H1 (cell line): Measurements from ENCODE around the gene KLHL15. TPM values are rescaled to one million over a fixed set of nuclear protein-coding genes. Genes with fewer than 3 reads are reported as not detected.

Experiments used
- CTCF ChIA-PET: fragments of 300-600 bp; sonication (Branson Sonifier 250); formaldehyde crosslinking; loops from one replicate; lab custom pipeline; 2021; ENCODE audit not compliant: partially characterized antibody; lab: Charles Lee
- POLR2A ChIA-PET: fragments of 300-600 bp; sonication (Branson Sonifier 250); formaldehyde crosslinking; loops from one replicate; lab custom pipeline; 2021; ENCODE audit warnings: inconsistent platforms; ENCODE audit not compliant: partially characterized antibody; lab: Charles Lee
- DNase-seq, 2 experiments: peaks; one replicate each; pipeline versions ENCODE4 v3.0.0 to v3.0.0-alpha.2; 2010 to 2022; ENCODE audit warnings: low spot score in 2 of 2, low read depth in 1 of 2, mixed read lengths in 1 of 2
- FAIRE-seq: peaks from 2 replicates; lab custom pipeline; 2011; peaks lifted over from hg19 to GRCh38; lab: Jason Lieb, UNC
- H2AFZ ChIP-seq: 2 replicates; pipeline ENCODE4 v1.8.1; 2012; ENCODE audit warnings: low read length, inconsistent platforms
- H2AK5ac ChIP-seq: 2 replicates; pipeline ENCODE4 v1.6.1; 2013; ENCODE audit warnings: low read depth, low read length
- H2BK120ac ChIP-seq: replicated peaks from 2 replicates; pipeline ENCODE3; 2013; ENCODE audit warnings: low read depth, low read length, inconsistent platforms
- H2BK12ac ChIP-seq: 2 replicates; pipeline ENCODE4 v1.6.1; 2013; ENCODE audit warnings: low read depth, low read length
- H2BK15ac ChIP-seq: 2 replicates; pipeline ENCODE4 v1.6.1; 2013; ENCODE audit warnings: low read length
- H2BK20ac ChIP-seq: 2 replicates; pipeline ENCODE4 v1.6.1; 2013; ENCODE audit warnings: low read length
- H2BK5ac ChIP-seq: 2 replicates; pipeline ENCODE4 v1.6.1; 2013; ENCODE audit warnings: low read depth, low read length
- H3K14ac ChIP-seq: 2 replicates; pipeline ENCODE4 v1.6.1; 2013; ENCODE audit warnings: inconsistent platforms; ENCODE audit not compliant: insufficient read length
- H3K18ac ChIP-seq: 2 replicates; pipeline ENCODE4 v1.6.1; 2013; ENCODE audit warnings: low read length; ENCODE audit errors: extremely low read depth
- H3K23ac ChIP-seq: 2 replicates; pipeline ENCODE4 v1.6.1; 2013; ENCODE audit warnings: inconsistent platforms; ENCODE audit not compliant: insufficient read length
- H3K23me2 ChIP-seq: 2 replicates; pipeline ENCODE4 v1.6.1; 2013; ENCODE audit warnings: low read depth, low read length
- H3K27ac ChIP-seq: 2 replicates; pipeline ENCODE4 v1.6.1; 2011; ENCODE audit warnings: low read depth, low read length, inconsistent platforms
- H3K27me3 ChIP-seq, 4 experiments: replicated peaks in 1 of 4; 1 replicate in 1 of 4; 2 replicates in 3 of 4; pipeline versions ENCODE4 v1.6.1 to v1.8.1; 2011 to 2013; ENCODE audit warnings: low read length in 3 of 4, mild to moderate bottlenecking in 3 of 4, inconsistent platforms in 2 of 4, mixed read lengths in 2 of 4, moderate library complexity in 1 of 4; ENCODE audit not compliant: control insufficient read depth in 3 of 4, insufficient read depth in 3 of 4; ENCODE audit errors: extremely low read depth in 1 of 4
- H3K36me3 ChIP-seq, 4 experiments: 2 replicates each; pipeline versions ENCODE4 v1.6.1 to v1.8.1; 2011 to 2013; ENCODE audit warnings: mild to moderate bottlenecking in 4 of 4, low read length in 3 of 4, moderate library complexity in 2 of 4, control low read depth in 1 of 4, inconsistent platforms in 1 of 4; ENCODE audit not compliant: insufficient read depth in 4 of 4, control insufficient read depth in 2 of 4
- H3K4ac ChIP-seq: replicated peaks from 2 replicates; pipeline ENCODE3; 2013; ENCODE audit warnings: low read length, low read depth, mixed read lengths, inconsistent platforms; ENCODE audit not compliant: insufficient read length
- H3K4me1 ChIP-seq, 4 experiments: replicated peaks in 1 of 4; 1 replicate in 1 of 4; 2 replicates in 3 of 4; pipeline versions ENCODE4 v1.6.1 to v1.8.1; 2011 to 2013; ENCODE audit warnings: low read length in 3 of 4, inconsistent platforms in 2 of 4, mixed read lengths in 1 of 4; ENCODE audit not compliant: insufficient read depth in 4 of 4, control insufficient read depth in 3 of 4
- H3K4me2 ChIP-seq, 2 experiments: 2 replicates each; pipeline versions ENCODE4 v1.6.1 to v1.8.1; 2011 to 2013; ENCODE audit warnings: low read depth in 2 of 2, low read length in 2 of 2, control low read depth in 1 of 2, inconsistent platforms in 1 of 2, mild to moderate bottlenecking in 1 of 2; ENCODE audit not compliant: insufficient read depth in 1 of 2
- H3K4me3 ChIP-seq, 4 experiments: fragments of 200-600, 300-600 bp in 1 of 4; sonication (generic), shearing (Covaris generic), sonication (Bioruptor Twin) in 1 of 4; 2 replicates each; pipeline versions ENCODE4 v1.5.1 to v1.8.1; 2011 to 2016; ENCODE audit warnings: low read length in 4 of 4, low read depth in 3 of 4, control low read depth in 2 of 4, inconsistent platforms in 2 of 4, mild to moderate bottlenecking in 2 of 4, mixed read lengths in 1 of 4, moderate library complexity in 1 of 4; ENCODE audit not compliant: insufficient read depth in 2 of 4; ENCODE audit errors: extremely low read depth in 1 of 4
- H3K56ac ChIP-seq: replicated peaks from 2 replicates; pipeline ENCODE3; 2013; ENCODE audit warnings: low read depth, mild to moderate bottlenecking, mixed read lengths, low read length, inconsistent platforms; ENCODE audit not compliant: insufficient read length
- H3K79me1 ChIP-seq: 2 replicates; pipeline ENCODE4 v1.6.1; 2013; ENCODE audit warnings: low read depth, low read length, control low read depth
- H3K79me2 ChIP-seq, 2 experiments: 2 replicates each; pipeline versions ENCODE4 v1.6.1 to v1.8.1; 2012 to 2013; ENCODE audit warnings: low read length in 2 of 2, mild to moderate bottlenecking in 2 of 2, inconsistent platforms in 1 of 2; ENCODE audit not compliant: insufficient read depth in 2 of 2, control insufficient read depth in 1 of 2
- H3K9ac ChIP-seq, 4 experiments: replicated peaks in 1 of 4; 1 replicate in 1 of 4; 2 replicates in 3 of 4; pipeline versions ENCODE4 v1.6.1 to v1.8.1; 2011 to 2013; ENCODE audit warnings: low read depth in 3 of 4, low read length in 3 of 4, control low read depth in 2 of 4, mild to moderate bottlenecking in 2 of 4, moderate library complexity in 2 of 4, inconsistent platforms in 1 of 4; ENCODE audit errors: extremely low read depth in 1 of 4
- H3K9me3 ChIP-seq, 2 experiments: 2 replicates each; pipeline versions ENCODE4 v1.6.1 to v1.8.1; 2012 to 2013; ENCODE audit warnings: mild to moderate bottlenecking in 2 of 2, moderate library complexity in 2 of 2, control low read depth in 1 of 2, inconsistent platforms in 1 of 2, low read depth in 1 of 2, low read length in 1 of 2, mixed read lengths in 1 of 2; ENCODE audit not compliant: insufficient read depth in 2 of 2
- H4K20me1 ChIP-seq, 2 experiments: replicated peaks in 1 of 2; 2 replicates each; pipeline versions ENCODE3 to v1.8.1; 2011 to 2013; ENCODE audit warnings: inconsistent platforms in 2 of 2, low read length in 2 of 2, mild to moderate bottlenecking in 1 of 2; ENCODE audit not compliant: insufficient read depth in 2 of 2, control insufficient read depth in 1 of 2
- H4K5ac ChIP-seq: 2 replicates; pipeline ENCODE4 v1.6.1; 2013; ENCODE audit warnings: low read length, low read depth, mixed read lengths, inconsistent platforms; ENCODE audit not compliant: insufficient read length
- H4K8ac ChIP-seq: 2 replicates; pipeline ENCODE4 v1.8.0; 2013; ENCODE audit warnings: mild to moderate bottlenecking, moderate library complexity, low read length, inconsistent platforms; ENCODE audit not compliant: insufficient read depth; ENCODE audit errors: extremely low read depth
- H4K91ac ChIP-seq: replicated peaks from 2 replicates; pipeline ENCODE3; 2013; ENCODE audit warnings: low read length, mixed read lengths, inconsistent platforms; ENCODE audit not compliant: insufficient read length
- CTBP2 ChIP-seq: IDR thresholded peaks from 2 replicates; pipeline ENCODE4 v1.7.0; 2011; ENCODE audit warnings: borderline replicate concordance, mild to moderate bottlenecking, moderate library complexity, mixed read lengths, low read length; ENCODE audit not compliant: insufficient read depth, insufficient read length
- KDM5A ChIP-seq: fragments of 200-600 bp; IDR thresholded peaks from 2 replicates; pipeline ENCODE4 v1.7.1; 2012; ENCODE audit warnings: mild to moderate bottlenecking, low read length, inconsistent platforms, mixed read lengths
- NANOG ChIP-seq: IDR thresholded peaks from 2 replicates; pipeline ENCODE4 v1.6.1; 2011; ENCODE audit warnings: low read length, low read depth, mild to moderate bottlenecking, inconsistent platforms; ENCODE audit not compliant: insufficient read depth, poor library complexity, severe bottlenecking
- SRF ChIP-seq: IDR thresholded peaks from 2 replicates; pipeline ENCODE4 v1.6.1; 2011; ENCODE audit warnings: mild to moderate bottlenecking, low read depth, low read length, moderate library complexity
- SUZ12 ChIP-seq: fragments of 200-600 bp; sonication (generic); IDR thresholded peaks from 2 replicates; pipeline ENCODE4 v1.6.1; 2012; ENCODE audit warnings: mild to moderate bottlenecking, inconsistent platforms, low read length, moderate library complexity, mixed read lengths
- ZNF274 ChIP-seq: IDR thresholded peaks from 2 replicates; pipeline ENCODE4 v1.7.0; 2012; ENCODE audit warnings: low read length, borderline replicate concordance; ENCODE audit errors: extremely low read depth
- WGBS, 2 experiments: shearing (Covaris generic) in 1 of 2; methylation state at CpG; one replicate each; pipeline versions ENCODE4 v1.1.6 to v1.1.7; 2013 to 2015; ENCODE audit warnings: low lambda C conversion rate in 2 of 2, mixed read lengths in 2 of 2, inconsistent platforms in 1 of 2, low coverage in 1 of 2, missing lambda C conversion rate in 1 of 2; ENCODE audit not compliant: insufficient replicate concordance in 2 of 2, insufficient coverage in 1 of 2, insufficient read length in 1 of 2; ENCODE audit errors: extremely low coverage in 1 of 2, missing lambda C conversion rate in 1 of 2; 5-methylcytosine and 5-hydroxymethylcytosine counted together
- polyA plus RNA-seq, 7 experiments: library from polyadenylated mRNA; depleted of rRNA in 3 of 7; stranded (reverse) in 5 of 7; unstranded in 2 of 7; fragments of >200 nt in 5 of 7; fragments of 200-250 nt in 2 of 7; gene quantifications; 1 replicate in 5 of 7; 2 replicates in 1 of 7; 4 replicates in 1 of 7; pipeline versions ENCODE4 v1.2.1 to v1.2.3, GENCODE V29; 2011 to 2013; ENCODE audit warnings: missing spikeins in 2 of 7, mixed read lengths in 2 of 7
- total RNA-seq: library from RNA; stranded (reverse); fragmentation: NEBNext Ultra II Directional; extraction: Animal tissue kit (Norgen Biotek cat#: 25700); gene quantifications from 2 replicates; pipeline ENCODE4 v1.2.1, GENCODE V29; 2021

KLHL15 gene
- total and polyA plus RNA-seq, 2 of the 8 experiments (the other 6 are each of a cell fraction or from before 2014, with no cell fraction given), result 3.7 to 8.9 TPM

- Histone ChIP-seq H2BK15ac (no peak overlapping the region), H3K14ac (no peak overlapping the region), H3K18ac (no peak overlapping the region), H3K9me3 (no peaks in the 10 kb centered on the region), H4K91ac (no peak overlapping the region), H3K4ac (no peak overlapping the region), H4K8ac (no peak overlapping the region), H3K9ac (no peak overlapping the region), H2BK12ac (no peak overlapping the region), H3K56ac (no peak overlapping the region), H4K20me1 (no peaks in the 10 kb centered on the region), H3K4me2 (no peak overlapping the region), H3K4me3 (no peak overlapping the region), H3K23ac (no peak overlapping the region), H4K5ac (no peak overlapping the region), H2BK5ac (no peak overlapping the region), H2AFZ (no peak overlapping the region), H3K36me3 (peaks cover 0 to 12% (median 4%) of the 10 kb centered on the region in 4 experiments; a peak in 5 of 8 replicates), H2AK5ac (no peak overlapping the region), H2BK20ac (no peak overlapping the region), H2BK120ac (no peak overlapping the region), H3K27me3 (no peaks in the 10 kb centered on the region), H3K27ac (no peak overlapping the region), H3K23me2 (no peaks in the 10 kb centered on the region), H3K79me2 (no peaks in the 10 kb centered on the region; a peak in 1 of 4 replicates), H3K4me1 (no peaks in the 10 kb centered on the region), H3K79me1 (no peaks in the 10 kb centered on the region)
- POLR2A ChIA-PET, result no interaction called here
- no peak for TF ChIP-seq SUZ12
- no peak for TF ChIP-seq CTBP2
- TF ChIP-seq SRF, result no peak
- no peak for TF ChIP-seq ZNF274
- TF ChIP-seq KDM5A, result no peak
- no peak for TF ChIP-seq NANOG
- CTCF ChIA-PET, result no interaction called here
- FAIRE-seq, result no peak
- WGBS, 2 experiments, result 88% methylated on average over 2 of the region's 2 CpGs; no CpG with 5 or more reads in 1 of the 2 experiments
- no peak for DNase-seq
Observed at GRCh38 chrX:24002792-24003191, 24.2 kb downstream of the KLHL15 start.
